ENCODE results near the gene SLC25A42.
"Not testable (repeated sequence)": the region's sequence is repeated elsewhere in the genome, so short reads cannot be mapped to it uniquely, and the experiment has no call there.

Gene SLC25A42

GRCh38 chr19:19101540-19101939 lies 37.7 kb downstream of the SLC25A42 start:
- Histone ChIP-seq H3K36me3 (no peaks in the 10 kb centered on the region; the same call in 1 of the 2 replicates), H3K9me3 (ENCODE audit: severe bottlenecking) (no peaks in the 10 kb centered on the region), H3K4me3 (ENCODE audit: low read depth, low read length) (no peak overlapping the region), H3K27me3 (ENCODE audit: insufficient read depth, low read depth, severe bottlenecking) (no peaks in the 10 kb centered on the region), H3K27ac (no peak overlapping the region)
- no peak for TF ChIP-seq CTCF (IDR thresholded peaks at IDR 0.05; ENCODE audit: low read depth, low read length)
- DNase-seq, result no peak

GRCh38 chr19:19102566-19102965 lies 38.8 kb downstream of the SLC25A42 start:
- H3K27me3 ChIP-seq (ENCODE audit: insufficient read depth, low read depth, severe bottlenecking); H3K27ac ChIP-seq; DNase-seq; H3K4me3 ChIP-seq (ENCODE audit: low read depth, low read length); H3K9me3 ChIP-seq (ENCODE audit: severe bottlenecking); H3K36me3 ChIP-seq: not testable (repeated sequence)

- TF ChIP-seq CTCF (IDR thresholded peaks at IDR 0.05; ENCODE audit: low read depth, low read length), result no peak
- no peak for DNase-seq
- H3K9me3 ChIP-seq (ENCODE audit: severe bottlenecking), result no peaks in the 10 kb centered on the region
- H3K36me3 ChIP-seq, result no peaks in the 10 kb centered on the region; the same call in 1 of the 2 replicates
- no peak overlapping the region for H3K4me3 ChIP-seq (ENCODE audit: low read depth, low read length)
- H3K27me3 ChIP-seq (ENCODE audit: insufficient read depth, low read depth, severe bottlenecking), result no peaks in the 10 kb centered on the region
- H3K27ac ChIP-seq, result no peak overlapping the region
These were observed 39.4 kb downstream of the SLC25A42 start for GRCh38 chr19:19103167-19103566.

GRCh38 chr19:19105365-19106055 lies 41.7 kb downstream of the SLC25A42 start:
- no peaks in the 10 kb centered on the region for H3K9me3 ChIP-seq (ENCODE audit: severe bottlenecking)
- H3K36me3 ChIP-seq, result no peaks in the 10 kb centered on the region
- H3K27ac ChIP-seq, result no peak overlapping the region
- no peak for TF ChIP-seq CTCF (IDR thresholded peaks at IDR 0.05; ENCODE audit: low read depth, low read length)
- no peak overlapping the region for H3K4me3 ChIP-seq (ENCODE audit: low read depth, low read length)
- no peaks in the 10 kb centered on the region for H3K27me3 ChIP-seq (ENCODE audit: insufficient read depth, low read depth, severe bottlenecking)
- DNase-seq, result no peak

- H3K27me3 ChIP-seq (ENCODE audit: insufficient read depth, low read depth, severe bottlenecking), result no peaks in the 10 kb centered on the region
- no peaks in the 10 kb centered on the region for H3K36me3 ChIP-seq
- no peak for TF ChIP-seq CTCF (IDR thresholded peaks at IDR 0.05; ENCODE audit: low read depth, low read length)
- no peak for DNase-seq
- H3K27ac ChIP-seq, result no peak overlapping the region
- no peaks in the 10 kb centered on the region for H3K9me3 ChIP-seq (ENCODE audit: severe bottlenecking)
- no peak overlapping the region for H3K4me3 ChIP-seq (ENCODE audit: low read depth, low read length)
These were observed 42.3 kb downstream of the SLC25A42 start for GRCh38 chr19:19106056-19106551.

- not testable (repeated sequence) for DNase-seq; H3K4me3 ChIP-seq (ENCODE audit: low read depth, low read length); H3K9me3 ChIP-seq (ENCODE audit: severe bottlenecking); H3K36me3 ChIP-seq; H3K27me3 ChIP-seq (ENCODE audit: insufficient read depth, low read depth, severe bottlenecking); H3K27ac ChIP-seq
These were observed 43.1 kb downstream of the SLC25A42 start for GRCh38 chr19:19106938-19107337.

- Histone ChIP-seq H3K9me3 (ENCODE audit: severe bottlenecking) (no peaks in the 10 kb centered on the region), H3K27ac (no peak overlapping the region), H3K36me3 (no peaks in the 10 kb centered on the region), H3K27me3 (ENCODE audit: insufficient read depth, low read depth, severe bottlenecking) (no peaks in the 10 kb centered on the region), H3K4me3 (ENCODE audit: low read depth, low read length) (no peak overlapping the region)
- no peak for TF ChIP-seq CTCF (IDR thresholded peaks at IDR 0.05; ENCODE audit: low read depth, low read length)
- DNase-seq, result no peak
These were observed 43.9 kb downstream of the SLC25A42 start for GRCh38 chr19:19107654-19108053.
